HL-60 (cell line): Measurements from ENCODE around the gene BCL11B.

Experiments
- DNase-seq, 2 experiments: peaks; one replicate each; pipeline ENCODE4 v3.0.0-alpha.2; 2010 to 2020; ENCODE audit warnings: low read depth in 1 of 2, low spot score in 1 of 2
- H3K27ac ChIP-seq: fragments of 250-450 bp; sonication (Bioruptor Pico); replicated peaks from 2 replicates; pipeline ENCODE4 v1.5.1; 2020; ENCODE audit warnings: mild to moderate bottlenecking, moderate library complexity
- H3K27me3 ChIP-seq: fragments of 250-450 bp; sonication (Bioruptor Pico); 2 replicates; pipeline ENCODE4 v1.5.1; 2021; ENCODE audit warnings: mild to moderate bottlenecking, moderate library complexity; ENCODE audit not compliant: insufficient read depth, poor library complexity, severe bottlenecking
- H3K4me3 ChIP-seq: replicated peaks from 2 replicates; pipeline ENCODE4 v1.5.1; 2011; ENCODE audit warnings: mild to moderate bottlenecking, control low read depth, low read length; ENCODE audit not compliant: insufficient read depth
- CTCF ChIP-seq: IDR thresholded peaks from one replicate; pipeline ENCODE4 v1.5.1; 2011; ENCODE audit warnings: low read length, control low read depth, inconsistent platforms; ENCODE audit not compliant: insufficient read depth
- GABPA ChIP-seq: IDR thresholded peaks from 2 replicates; pipeline ENCODE4 v1.6.1; 2012; ENCODE audit warnings: low read depth
- POLR2AphosphoS5 ChIP-seq: IDR thresholded peaks from 2 replicates; pipeline ENCODE4 v1.6.1; 2012; ENCODE audit warnings: low read depth
- SPI1 ChIP-seq: IDR thresholded peaks from 2 replicates; pipeline ENCODE4 v1.6.1; 2012; ENCODE audit warnings: low read depth, mild to moderate bottlenecking, borderline replicate concordance
- TF ChIP-seq, protein P1 (sequence below): IDR thresholded peaks from 2 replicates; pipeline ENCODE4 v1.6.1; 2012; ENCODE audit warnings: low read depth; ENCODE audit not compliant: insufficient replicate concordance

Gene BCL11B

DNA sequence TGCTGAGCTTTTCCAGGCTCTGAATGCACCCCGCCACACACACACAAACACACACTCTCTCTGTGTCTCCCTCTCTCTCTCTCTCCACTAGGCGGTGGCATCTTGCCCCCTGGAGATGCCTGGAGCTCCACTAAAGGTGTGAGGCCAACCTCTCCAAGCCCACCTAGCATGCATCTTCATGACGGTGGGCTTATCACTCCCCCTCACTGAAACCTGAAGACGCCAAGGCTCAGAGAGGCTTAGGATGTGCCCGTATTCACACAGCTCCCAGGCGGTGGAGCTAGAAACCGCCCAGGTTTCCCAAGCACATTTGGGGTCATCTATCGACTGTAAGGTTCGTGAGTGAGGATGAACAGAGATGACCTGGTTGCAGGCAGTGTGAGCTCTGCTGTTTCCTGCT is 42.6 kb upstream of the BCL11B start:
- no peak overlapping the region for H3K27ac ChIP-seq
- no peak overlapping the region for H3K4me3 ChIP-seq
- no peaks in the 10 kb centered on the region for H3K27me3 ChIP-seq
- TF ChIP-seq GABPA (no peak), POLR2AphosphoS5 (no peak), CTCF (no peak), SPI1 (no peak)
- TF ChIP-seq, protein P1, sequence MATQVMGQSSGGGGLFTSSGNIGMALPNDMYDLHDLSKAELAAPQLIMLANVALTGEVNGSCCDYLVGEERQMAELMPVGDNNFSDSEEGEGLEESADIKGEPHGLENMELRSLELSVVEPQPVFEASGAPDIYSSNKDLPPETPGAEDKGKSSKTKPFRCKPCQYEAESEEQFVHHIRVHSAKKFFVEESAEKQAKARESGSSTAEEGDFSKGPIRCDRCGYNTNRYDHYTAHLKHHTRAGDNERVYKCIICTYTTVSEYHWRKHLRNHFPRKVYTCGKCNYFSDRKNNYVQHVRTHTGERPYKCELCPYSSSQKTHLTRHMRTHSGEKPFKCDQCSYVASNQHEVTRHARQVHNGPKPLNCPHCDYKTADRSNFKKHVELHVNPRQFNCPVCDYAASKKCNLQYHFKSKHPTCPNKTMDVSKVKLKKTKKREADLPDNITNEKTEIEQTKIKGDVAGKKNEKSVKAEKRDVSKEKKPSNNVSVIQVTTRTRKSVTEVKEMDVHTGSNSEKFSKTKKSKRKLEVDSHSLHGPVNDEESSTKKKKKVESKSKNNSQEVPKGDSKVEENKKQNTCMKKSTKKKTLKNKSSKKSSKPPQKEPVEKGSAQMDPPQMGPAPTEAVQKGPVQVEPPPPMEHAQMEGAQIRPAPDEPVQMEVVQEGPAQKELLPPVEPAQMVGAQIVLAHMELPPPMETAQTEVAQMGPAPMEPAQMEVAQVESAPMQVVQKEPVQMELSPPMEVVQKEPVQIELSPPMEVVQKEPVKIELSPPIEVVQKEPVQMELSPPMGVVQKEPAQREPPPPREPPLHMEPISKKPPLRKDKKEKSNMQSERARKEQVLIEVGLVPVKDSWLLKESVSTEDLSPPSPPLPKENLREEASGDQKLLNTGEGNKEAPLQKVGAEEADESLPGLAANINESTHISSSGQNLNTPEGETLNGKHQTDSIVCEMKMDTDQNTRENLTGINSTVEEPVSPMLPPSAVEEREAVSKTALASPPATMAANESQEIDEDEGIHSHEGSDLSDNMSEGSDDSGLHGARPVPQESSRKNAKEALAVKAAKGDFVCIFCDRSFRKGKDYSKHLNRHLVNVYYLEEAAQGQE, result no peak
- DNase-seq, result no peak

GRCh38 chr14:99313234-99313633 is 41.2 kb upstream of the BCL11B start:
- no peak overlapping the region for H3K4me3 ChIP-seq
- H3K27ac ChIP-seq, result no peak overlapping the region
- no peaks in the 10 kb centered on the region for H3K27me3 ChIP-seq
- TF ChIP-seq POLR2AphosphoS5 (no peak), SPI1 (no peak), CTCF (no peak), GABPA (no peak)
- TF ChIP-seq, protein P1, result no peak
- no peak for DNase-seq

DNA sequence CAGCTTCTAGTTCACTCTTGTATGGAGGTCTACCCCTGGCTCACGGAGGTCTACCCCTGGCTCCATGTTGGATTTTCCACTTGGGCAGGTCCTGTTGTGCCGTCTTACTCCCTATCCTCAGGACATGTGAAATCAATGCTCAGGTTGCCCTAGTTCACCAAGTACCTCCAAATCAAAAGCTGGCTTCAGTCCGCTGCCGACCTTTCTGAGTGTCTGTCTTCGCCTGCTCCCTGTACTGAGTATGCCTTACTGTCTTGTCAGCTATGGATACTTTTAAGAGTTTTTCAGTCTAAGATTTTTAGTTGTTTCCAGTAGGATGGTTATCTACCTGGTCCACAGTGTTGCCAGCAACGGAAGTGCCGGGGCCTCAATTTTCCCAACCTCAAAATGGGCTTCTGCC is 40.1 kb upstream of the BCL11B start:
- no peak for DNase-seq
- no peak overlapping the region for H3K27ac ChIP-seq
- no peak for TF ChIP-seq GABPA
- TF ChIP-seq, protein P1, result no peak
- no peaks in the 10 kb centered on the region for H3K27me3 ChIP-seq
- H3K4me3 ChIP-seq, result no peak overlapping the region

DNA sequence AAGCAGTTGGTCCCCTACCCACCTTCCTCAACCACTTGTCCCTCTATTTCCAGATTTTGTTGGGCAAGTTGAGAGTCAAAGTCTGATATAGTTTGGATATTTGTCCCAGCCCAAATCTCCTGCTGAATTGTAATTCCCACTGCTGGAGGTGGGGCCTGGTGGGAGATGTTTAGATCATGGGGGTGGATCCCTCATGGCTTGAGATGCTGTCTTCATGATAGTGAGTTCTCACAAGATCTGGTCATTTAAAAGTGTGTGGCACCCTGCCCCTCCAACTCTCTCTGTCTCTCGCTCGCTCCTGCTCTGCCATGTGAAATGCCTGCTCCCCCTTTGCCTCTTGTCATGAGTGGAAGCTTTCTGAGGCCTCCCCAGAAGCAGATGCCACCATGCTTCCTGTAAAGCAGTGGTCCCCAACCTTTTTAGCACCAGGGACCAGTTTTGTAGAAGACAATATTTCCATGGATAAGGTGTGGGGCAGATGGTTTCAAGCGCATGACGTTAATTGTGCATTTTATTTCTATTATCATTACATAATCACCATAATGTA is 37.3 kb upstream of the BCL11B start:
- no peak for TF ChIP-seq CTCF
- TF ChIP-seq POLR2AphosphoS5, result no peak
- TF ChIP-seq SPI1, result no peak
- no peak for TF ChIP-seq GABPA
- TF ChIP-seq, protein P1, result no peak
- DNase-seq, result no peak
- H3K27ac ChIP-seq, result no peak overlapping the region
- H3K4me3 ChIP-seq, result no peak overlapping the region
- H3K27me3 ChIP-seq, result peaks cover 2% of the 10 kb centered on the region
